DND-41 (cell line): ENCODE results near the gene FAM83F.

Source experiments
- ATAC-seq: fragments of 200-7000 bp; cut with Tn5 transposase; 3 replicates; pipeline ENCODE4 v1.9.1; 2021; ENCODE audit warnings: low read depth; ENCODE audit not compliant: insufficient read depth
- DNase-seq: peaks from one replicate; pipeline ENCODE4 v3.0.0-alpha.2; 2020
- H2AFZ ChIP-seq: 2 replicates; pipeline ENCODE4 v1.6.0; 2012; ENCODE audit warnings: low read depth, low read length
- H3K27ac ChIP-seq: 2 replicates; pipeline ENCODE4 v1.5.1; 2012; ENCODE audit warnings: low read length, inconsistent platforms
- H3K27me3 ChIP-seq: fragments of 200-600 bp; sonication (generic); 2 replicates; pipeline ENCODE4 v1.6.0; 2012; ENCODE audit warnings: low read length, mild to moderate bottlenecking, inconsistent platforms; ENCODE audit not compliant: insufficient read depth, poor library complexity
- H3K36me3 ChIP-seq: 2 replicates; pipeline ENCODE4 v1.5.1; 2012; ENCODE audit warnings: low read length, inconsistent platforms; ENCODE audit not compliant: insufficient read depth
- H3K4me1 ChIP-seq: 2 replicates; pipeline ENCODE4 v1.5.1; 2012; ENCODE audit warnings: mild to moderate bottlenecking, low read length; ENCODE audit not compliant: insufficient read depth
- H3K4me2 ChIP-seq: 2 replicates; pipeline ENCODE4 v1.6.0; 2012; ENCODE audit warnings: mild to moderate bottlenecking, moderate library complexity, low read length, inconsistent platforms; ENCODE audit not compliant: insufficient read depth
- H3K4me3 ChIP-seq, 2 experiments: fragments of 200-600 bp in 1 of 2; shearing (Covaris generic) in 1 of 2; 2 replicates each; pipeline ENCODE4 v1.5.1; 2012 to 2016; ENCODE audit warnings: inconsistent platforms in 2 of 2, low read length in 2 of 2, mild to moderate bottlenecking in 2 of 2, low read depth in 1 of 2, moderate library complexity in 1 of 2
- H3K79me2 ChIP-seq: 2 replicates; pipeline ENCODE4 v1.6.0; 2012; ENCODE audit warnings: low read length, inconsistent platforms; ENCODE audit not compliant: insufficient read depth
- H3K9ac ChIP-seq: 2 replicates; pipeline ENCODE4 v1.6.0; 2012; ENCODE audit warnings: low read depth, mild to moderate bottlenecking, inconsistent platforms, low read length, moderate library complexity
- H3K9me3 ChIP-seq: 2 replicates; pipeline ENCODE4 v1.5.1; 2012; ENCODE audit warnings: low read length, moderate library complexity, mild to moderate bottlenecking, inconsistent platforms; ENCODE audit not compliant: insufficient read depth, severe bottlenecking
- H4K20me1 ChIP-seq: 2 replicates; pipeline ENCODE4 v1.6.0; 2012; ENCODE audit warnings: low read length; ENCODE audit not compliant: insufficient read depth
- CTCF ChIP-seq: IDR thresholded peaks from 2 replicates; pipeline ENCODE4 v1.5.1; 2012; ENCODE audit warnings: borderline replicate concordance, low read length, moderate library complexity, mild to moderate bottlenecking; ENCODE audit not compliant: poor library complexity, severe bottlenecking; ENCODE audit errors: extremely low read depth
- EZH2 ChIP-seq: IDR thresholded peaks from 3 replicates; pipeline ENCODE4 v1.6.1; 2012; ENCODE audit warnings: borderline replicate concordance, low read depth, mild to moderate bottlenecking, moderate library complexity, low read length, inconsistent platforms; ENCODE audit not compliant: severe bottlenecking

The FAM83F gene

GRCh38 chr22:39973656-39974055 is 21.1 kb upstream of the FAM83F start:
- no peaks in the 10 kb centered on the region for H3K79me2 ChIP-seq
- H4K20me1 ChIP-seq = no peaks in the 10 kb centered on the region
- no peak overlapping the region for H3K9ac ChIP-seq
- H2AFZ ChIP-seq = no peak overlapping the region
- H3K4me3 ChIP-seq = no peak overlapping the region
- ATAC-seq (no peak), DNase-seq (no peak)
- H3K36me3 ChIP-seq = peaks cover 61% of the 10 kb centered on the region
- H3K27ac ChIP-seq = no peak overlapping the region
- TF ChIP-seq EZH2 (no peak), CTCF (no peak)
- H3K4me1 ChIP-seq = no peaks in the 10 kb centered on the region
- no peaks in the 10 kb centered on the region for H3K27me3 ChIP-seq
- no peaks in the 10 kb centered on the region for H3K9me3 ChIP-seq
- H3K4me2 ChIP-seq = no peak overlapping the region

GRCh38 chr22:39974065-39974464 is 20.7 kb upstream of the FAM83F start:
- ATAC-seq (no peak), DNase-seq (no peak)
- Histone ChIP-seq H3K27me3 (no peaks in the 10 kb centered on the region), H3K9me3 (no peaks in the 10 kb centered on the region), H3K4me2 (no peak overlapping the region), H3K79me2 (no peaks in the 10 kb centered on the region), H3K36me3 (peaks cover 57% of the 10 kb centered on the region), H2AFZ (no peak overlapping the region), H3K4me3 (no peak overlapping the region), H3K27ac (no peak overlapping the region), H4K20me1 (no peaks in the 10 kb centered on the region), H3K9ac (no peak overlapping the region), H3K4me1 (no peaks in the 10 kb centered on the region)
- no peak for TF ChIP-seq EZH2
- no peak for TF ChIP-seq CTCF

GRCh38 chr22:39979048-39979447 is 15.7 kb upstream of the FAM83F start:
- Histone ChIP-seq H4K20me1 (no peaks in the 10 kb centered on the region), H3K36me3 (peaks cover 7% of the 10 kb centered on the region), H3K9me3 (no peaks in the 10 kb centered on the region), H3K4me1 (no peaks in the 10 kb centered on the region), H2AFZ (no peak overlapping the region), H3K9ac (no peak overlapping the region), H3K4me2 (no peak overlapping the region), H3K4me3 (no peak overlapping the region), H3K79me2 (no peaks in the 10 kb centered on the region), H3K27ac (no peak overlapping the region), H3K27me3 (no peaks in the 10 kb centered on the region)
- ATAC-seq = no peak
- DNase-seq = no peak
- TF ChIP-seq CTCF = no peak
- no peak for TF ChIP-seq EZH2

- Histone ChIP-seq H3K79me2 (no peaks in the 10 kb centered on the region), H2AFZ (no peak overlapping the region), H3K4me1 (no peaks in the 10 kb centered on the region), H3K36me3 (peaks cover 7% of the 10 kb centered on the region), H3K4me3 (no peak overlapping the region), H3K9ac (no peak overlapping the region), H3K4me2 (no peak overlapping the region), H3K27me3 (no peaks in the 10 kb centered on the region), H3K9me3 (no peaks in the 10 kb centered on the region), H4K20me1 (no peaks in the 10 kb centered on the region), H3K27ac (no peak overlapping the region)
- TF ChIP-seq CTCF (no peak), EZH2 (no peak)
- DNase-seq = no peak
- ATAC-seq = no peak
Measured at GRCh38 chr22:39979458-39979857, 15.3 kb upstream of the FAM83F start.
